A673 (cell line): ENCODE data around the gene ATP8B4. TPM values are rescaled to one million over a fixed set of nuclear protein-coding genes. Genes with fewer than 3 reads are reported as not detected.

ENCODE experiments used
- BruUV-seq: library from RNA; stranded (reverse); fragments of 400-500 nt; replicated peaks from 2 replicates; lab custom pipeline; 2021; lab: Mats Ljungman, UMichigan
- CTCF ChIA-PET: fragments of 300-600 bp; sonication (Branson Sonifier 250); formaldehyde crosslinking; loops from one replicate; lab custom pipeline; 2022; ENCODE audit warnings: antibody characterized with exemption; lab: Charles Lee
- POLR2A ChIA-PET: fragments of 300-600 bp; sonication (Branson Sonifier 250); formaldehyde crosslinking; loops from one replicate; lab custom pipeline; 2022; ENCODE audit warnings: antibody characterized with exemption; ENCODE audit not compliant: low non-redundant PET; lab: Charles Lee
- DNase-seq: peaks from one replicate; pipeline ENCODE4 v3.0.0-alpha.2; 2015; ENCODE audit warnings: low spot score
- H3K27ac ChIP-seq: fragments of 200-600 bp; sonication (generic); 2 replicates; pipeline ENCODE4 v1.5.1; 2016; ENCODE audit warnings: mixed run types, low read depth, mild to moderate bottlenecking, mixed read lengths, antibody characterized with exemption, low read length; ENCODE audit not compliant: poor library complexity, severe bottlenecking
- H3K27me3 ChIP-seq: fragments of 200-600 bp; sonication (generic); replicated peaks from 2 replicates; pipeline ENCODE4 v1.6.1; 2017; ENCODE audit warnings: mixed run types, low read depth, mild to moderate bottlenecking, mixed read lengths, antibody characterized with exemption, low read length; ENCODE audit not compliant: insufficient read depth, poor library complexity
- H3K36me3 ChIP-seq: fragments of 200-600 bp; sonication (generic); 2 replicates; pipeline ENCODE4 v1.6.1; 2016; ENCODE audit warnings: mixed run types, mild to moderate bottlenecking, mixed read lengths, antibody characterized with exemption, low read length; ENCODE audit not compliant: insufficient read depth, poor library complexity, severe bottlenecking
- H3K4me1 ChIP-seq: fragments of 200-600 bp; sonication (generic); 2 replicates; pipeline ENCODE4 v1.6.1; 2017; ENCODE audit warnings: mixed run types, mild to moderate bottlenecking, mixed read lengths, antibody characterized with exemption, low read length; ENCODE audit not compliant: insufficient read depth, poor library complexity, severe bottlenecking
- H3K4me3 ChIP-seq: fragments of 200-600 bp; sonication (generic); 2 replicates; pipeline ENCODE4 v1.5.1; 2016; ENCODE audit warnings: low read depth, mixed run types, mild to moderate bottlenecking, mixed read lengths, low read length; ENCODE audit not compliant: poor library complexity, severe bottlenecking
- H3K9me3 ChIP-seq: fragments of 200-600 bp; sonication (generic); 2 replicates; pipeline ENCODE4 v1.6.1; 2016; ENCODE audit warnings: mixed run types, low read depth, mild to moderate bottlenecking, mixed read lengths, antibody characterized with exemption, low read length; ENCODE audit not compliant: poor library complexity, severe bottlenecking
- CTCF ChIP-seq: fragments of 300-800, 200-600 bp; sonication (generic); conservative IDR thresholded peaks from 2 replicates; pipeline ENCODE4 v1.5.1; 2017; ENCODE audit warnings: low read depth, mild to moderate bottlenecking, antibody characterized with exemption, low read length, moderate library complexity, mixed read lengths
- EZH2 ChIP-seq: fragments of 200-600 bp; sonication (generic); IDR thresholded peaks from 2 replicates; pipeline ENCODE4 v1.6.1; 2017; ENCODE audit warnings: borderline replicate concordance, low read depth, mild to moderate bottlenecking, mixed read lengths, antibody characterized with exemption, low read length; ENCODE audit not compliant: poor library complexity, severe bottlenecking
- intact Hi-C: fragments of 100-400 bp; cut with micrococcal nuclease; formaldehyde crosslinking; loops from one replicate; pipeline ENCODE4 v1.10.0; 2022; ENCODE audit not compliant: unreplicated experiment
- total RNA-seq: library from RNA; stranded (reverse); gene quantifications from 2 replicates; pipeline ENCODE4 v1.2.3, GENCODE V29; 2021

Gene ATP8B4
- total RNA-seq, 1 experiment from 2014 or later = 0.30 TPM

GRCh38 chr15:50113187-50113505, 5.9 kb downstream of the ATP8B4 start:
- no TSS peak for BruUV-seq
- Histone ChIP-seq H3K9me3 (no peaks in the 10 kb centered on the region), H3K27me3 (no peaks in the 10 kb centered on the region), H3K36me3 (no peaks in the 10 kb centered on the region), H3K4me1 (no peaks in the 10 kb centered on the region), H3K27ac (no peak overlapping the region), H3K4me3 (no peak overlapping the region)
- TF ChIP-seq CTCF (no peak), EZH2 (no peak)
- no peak for DNase-seq
- CTCF ChIA-PET = no interaction called here
- POLR2A ChIA-PET = no interaction called here
- intact Hi-C loops = no loop called here

- Histone ChIP-seq H3K9me3 (no peaks in the 10 kb centered on the region), H3K36me3 (no peaks in the 10 kb centered on the region), H3K27me3 (no peaks in the 10 kb centered on the region), H3K4me1 (no peaks in the 10 kb centered on the region), H3K4me3 (no peak overlapping the region), H3K27ac (no peak overlapping the region)
- TF ChIP-seq EZH2 (no peak), CTCF (no peak)
- CTCF ChIA-PET = no interaction called here
- no TSS peak for BruUV-seq
- POLR2A ChIA-PET = no interaction called here
- intact Hi-C loops = no loop called here
- no peak for DNase-seq
These were observed 6.4 kb downstream of the ATP8B4 start for GRCh38 chr15:50112488-50113186.

- H3K4me1 ChIP-seq = no peaks in the 10 kb centered on the region
- no peaks in the 10 kb centered on the region for H3K36me3 ChIP-seq
- no peak overlapping the region for H3K4me3 ChIP-seq
- intact Hi-C loops = no loop called here
- H3K27me3 ChIP-seq = no peaks in the 10 kb centered on the region
- no peak for DNase-seq
- H3K9me3 ChIP-seq = no peaks in the 10 kb centered on the region
- no TSS peak for BruUV-seq
- TF ChIP-seq CTCF (no peak), EZH2 (no peak)
- no peak overlapping the region for H3K27ac ChIP-seq
- POLR2A ChIA-PET = no interaction called here
- CTCF ChIA-PET = no interaction called here
These were observed 8.7 kb downstream of the ATP8B4 start for GRCh38 chr15:50110285-50110684.
